ENCODE measurements around the gene IGSF3.
A peak's percentile ranks its signal among the peaks of the same experiment; 100 is the strongest.
"Not testable (repeated sequence)": the region's sequence is repeated elsewhere in the genome, so short reads cannot be mapped to it uniquely, and the experiment has no call there.

Gene IGSF3

GRCh38 chr1:116590359-116591005 is 77.1 kb downstream of the IGSF3 start:
- not testable (repeated sequence) for H3K27ac ChIP-seq

GRCh38 chr1:116589101-116589735 is 78.3 kb downstream of the IGSF3 start:
- H3K27ac ChIP-seq: not testable (repeated sequence)

GRCh38 chr1:116587501-116588227 is 79.9 kb downstream of the IGSF3 start:
- H3K27ac ChIP-seq: no peak overlapping the region
- TF ChIP-seq CTCF (conservative IDR thresholded peaks at IDR 0.05) (no peak), ZFX (IDR thresholded peaks at IDR 0.05) (no peak)

- no peak for TF ChIP-seq CTCF (conservative IDR thresholded peaks at IDR 0.05)
- no peak for TF ChIP-seq ZFX (IDR thresholded peaks at IDR 0.05)
- no peak overlapping the region for H3K27ac ChIP-seq
Observed at GRCh38 chr1:116586741-116587143, 80.8 kb downstream of the IGSF3 start.

- H3K27ac ChIP-seq: no peak overlapping the region
- TF ChIP-seq ZFX (IDR thresholded peaks at IDR 0.05): no peak
- no peak for TF ChIP-seq CTCF (conservative IDR thresholded peaks at IDR 0.05)
Observed at GRCh38 chr1:116585886-116586285, 81.6 kb downstream of the IGSF3 start.

GRCh38 chr1:116581323-116581885 is 86.1 kb downstream of the IGSF3 start:
- TF ChIP-seq CTCF (conservative IDR thresholded peaks at IDR 0.05): no peak
- no peak for TF ChIP-seq ZFX (IDR thresholded peaks at IDR 0.05)
- H3K27ac ChIP-seq: peak overlapping the region; percentile 36

GRCh38 chr1:116580446-116581322 is 86.8 kb downstream of the IGSF3 start:
- H3K27ac ChIP-seq: peak overlapping the region; percentile 36; the same call in 1 of the 2 replicates
- TF ChIP-seq ZFX (IDR thresholded peaks at IDR 0.05): no peak
- TF ChIP-seq CTCF (conservative IDR thresholded peaks at IDR 0.05): no peak

Measured in C4-2B (cell line).